Erythroblast (primary cell): Measurements from ENCODE around the gene FES.
A peak's percentile ranks its signal among the peaks of the same experiment; 100 is the strongest.

Source experiments
- GATA1 ChIP-seq: IDR thresholded peaks from 2 replicates; pipeline ENCODE4 v1.6.1; 2011; ENCODE audit warnings: low read depth, mild to moderate bottlenecking, control low read depth, low read length, moderate library complexity
- POLR2A ChIP-seq: IDR thresholded peaks from 2 replicates; pipeline ENCODE4 v1.6.1; 2011; ENCODE audit warnings: mild to moderate bottlenecking, low read length

DNA sequence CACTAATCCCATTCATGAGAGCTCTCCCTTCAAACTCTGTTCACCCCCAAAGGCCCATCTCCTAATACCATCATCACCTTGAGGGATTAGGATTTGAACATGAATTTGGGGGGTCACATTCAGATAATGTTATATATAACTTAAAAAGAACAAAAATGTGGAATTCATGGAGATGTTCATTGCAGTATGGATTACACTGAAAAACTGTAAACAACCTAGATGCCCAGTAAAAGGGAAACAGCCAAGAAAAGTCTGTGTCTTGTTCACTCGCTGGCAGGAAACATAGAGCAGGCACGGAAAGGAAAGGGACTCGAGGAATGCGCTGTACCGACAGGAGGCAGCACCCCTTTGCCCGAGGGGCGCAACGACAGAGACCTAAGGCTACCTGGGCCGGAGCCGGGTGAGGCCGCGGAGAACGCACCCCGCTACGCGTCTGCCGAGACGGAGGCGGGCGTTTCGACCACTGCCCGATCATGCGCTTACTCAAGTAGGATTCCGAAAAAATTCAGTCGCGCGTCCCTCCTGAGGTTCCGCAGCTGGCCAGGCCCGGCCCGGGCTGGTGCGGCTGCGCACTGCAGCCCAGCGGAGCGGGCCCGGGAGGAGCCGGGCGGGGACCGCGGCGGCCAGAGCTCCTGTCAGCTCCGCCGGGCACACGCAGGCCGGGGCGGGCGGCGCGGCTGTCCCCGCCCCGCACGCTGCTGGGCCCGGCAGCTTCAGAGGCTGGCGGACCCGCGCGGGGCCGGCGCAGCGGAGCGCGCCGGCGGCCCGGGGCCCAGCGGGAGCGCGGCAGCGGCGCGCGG, 17.9 kb downstream of the FES start:
- TF ChIP-seq POLR2A, result peak; percentile 94
- no peak for TF ChIP-seq GATA1
